GM18951 (cell line): ENCODE results near the gene ADCY1.
"Not testable (repeated sequence)": the region's sequence is repeated elsewhere in the genome, so short reads cannot be mapped to it uniquely, and the experiment has no call there.

Experiments
- POLR2A ChIP-seq: IDR thresholded peaks from 4 replicates; pipeline ENCODE4 v1.6.1; 2011; ENCODE audit warnings: mild to moderate bottlenecking; ENCODE audit not compliant: insufficient read length, insufficient read depth; ENCODE audit errors: extremely low read depth
- in situ Hi-C: fragments of 300-500 bp; cut with MboI; formaldehyde crosslinking; loops from one replicate; pipeline ENCODE4 v1.12.0; 2022; ENCODE audit warnings: low sequenced_read_pairs, mixed read lengths, inconsistent platforms; ENCODE audit not compliant: unreplicated experiment

The ADCY1 gene

DNA sequence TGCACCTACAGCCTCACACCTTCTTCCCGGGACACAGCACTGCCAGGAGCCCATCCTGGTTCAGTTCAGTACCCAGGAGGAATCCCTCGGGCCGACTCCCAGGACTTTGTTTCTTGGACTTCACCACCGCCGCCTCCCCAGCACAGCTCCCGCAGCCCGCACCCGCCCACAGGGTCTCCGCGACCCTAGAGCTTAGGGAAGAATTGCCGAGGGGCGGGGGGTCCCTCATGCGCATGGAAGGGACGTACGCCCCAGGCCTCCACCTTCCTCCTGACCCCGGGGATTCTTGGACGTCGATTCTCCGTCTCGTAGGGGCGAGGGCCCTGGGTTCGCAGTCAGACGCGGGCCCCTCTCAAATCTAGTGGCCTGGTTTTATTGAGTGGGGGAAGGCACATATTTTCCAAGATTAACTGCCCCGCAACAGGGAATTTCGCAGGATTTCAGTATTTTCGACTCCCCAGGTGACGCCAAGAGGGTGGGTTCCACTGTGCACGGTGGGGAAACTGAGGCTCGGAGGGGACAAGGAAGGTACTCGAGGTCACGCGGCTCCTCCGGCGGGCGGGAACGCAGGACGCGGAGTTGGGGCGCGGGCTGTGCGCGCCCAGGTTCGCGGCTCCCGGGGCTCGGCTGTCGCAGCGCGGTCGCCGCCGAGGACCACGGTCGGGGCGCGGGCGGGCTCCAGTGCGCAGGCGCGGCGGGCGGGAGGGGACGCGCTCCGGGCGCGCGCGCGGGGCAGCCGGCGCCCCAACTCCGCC, at the start of gene ADCY1:
Gene ADCY1 (plus strand): TSS at position 708 of the 755 bp plus-strand sequence. CDS start 176 bp downstream, outside the sequence.
- TF ChIP-seq POLR2A: no peak
- in situ Hi-C loops: no loop called here

GRCh38 chr7:45524445-45524844, 49.7 kb upstream of the ADCY1 start:
- no peak for TF ChIP-seq POLR2A

GRCh38 chr7:45525057-45525456, 49.1 kb upstream of the ADCY1 start:
- in situ Hi-C loops: no loop called here
- TF ChIP-seq POLR2A: no peak

More at GRCh38 chr7:45524445-45524844, 49.7 kb upstream of the ADCY1 start:
- in situ Hi-C loops: no loop called here

- in situ Hi-C loops: no loop called here
Measured at GRCh38 chr7:45543473-45543872, 30.7 kb upstream of the ADCY1 start.

GRCh38 chr7:45545105-45545710, 29.0 kb upstream of the ADCY1 start:
- in situ Hi-C loops: not testable (repeated sequence)

More at GRCh38 chr7:45543473-45543872, 30.7 kb upstream of the ADCY1 start:
- TF ChIP-seq POLR2A: no peak

DNA sequence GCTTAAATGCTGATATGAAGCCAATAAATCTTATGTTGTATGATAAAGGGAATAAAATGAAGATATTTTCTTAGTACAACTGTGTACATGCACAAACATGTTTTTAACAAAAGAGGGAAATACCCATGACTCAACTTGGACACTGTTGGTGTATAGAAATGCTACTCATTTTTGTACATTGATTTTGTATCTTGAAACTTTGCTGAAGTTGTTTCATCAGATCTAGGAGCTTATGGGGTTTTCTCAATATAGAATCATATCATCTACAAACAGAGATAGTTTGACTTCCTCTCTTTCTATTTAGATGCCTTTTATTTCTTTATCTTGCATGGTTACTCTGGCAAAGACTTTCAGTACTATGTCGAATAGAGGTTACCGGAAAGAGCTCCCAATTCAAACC, 25.3 kb upstream of the ADCY1 start:
- in situ Hi-C loops: not testable (repeated sequence)

GRCh38 chr7:45563401-45563800, 10.8 kb upstream of the ADCY1 start:
- in situ Hi-C loops: no loop called here
- no peak for TF ChIP-seq POLR2A

GRCh38 chr7:45563941-45564461, 10.2 kb upstream of the ADCY1 start:
- in situ Hi-C loops: no loop called here
- no peak for TF ChIP-seq POLR2A

GRCh38 chr7:45564485-45564884, 9.7 kb upstream of the ADCY1 start:
- no peak for TF ChIP-seq POLR2A
- in situ Hi-C loops: no loop called here

DNA sequence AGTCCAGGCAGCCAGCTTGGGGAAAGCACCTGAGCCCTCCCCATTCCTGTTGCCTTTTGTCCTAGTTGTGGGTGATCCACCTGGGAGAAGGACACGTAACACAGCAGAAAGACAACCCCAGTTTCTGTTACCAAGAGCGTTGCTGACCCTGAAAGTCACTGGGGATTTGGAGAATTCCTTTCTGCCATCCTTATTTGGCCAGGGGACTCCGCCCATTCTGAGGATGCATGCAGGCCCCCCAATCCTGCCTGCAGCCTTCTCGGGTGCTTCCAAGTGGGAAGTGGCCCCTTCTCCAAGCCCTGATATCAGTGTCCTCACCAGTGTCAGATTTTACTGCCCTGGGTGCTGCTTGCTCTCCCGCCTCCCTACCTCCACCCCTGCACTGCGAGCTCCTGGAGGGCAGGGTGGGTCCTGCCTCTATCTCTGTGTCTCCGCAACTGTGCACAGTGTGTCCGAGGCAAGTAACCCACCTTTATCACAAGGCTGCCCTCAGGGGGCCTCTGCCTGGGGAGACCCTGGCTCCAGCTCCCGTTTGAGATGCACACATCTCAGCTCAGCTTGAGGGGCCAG, 9.2 kb upstream of the ADCY1 start:
- TF ChIP-seq POLR2A: no peak
- in situ Hi-C loops: no loop called here

DNA sequence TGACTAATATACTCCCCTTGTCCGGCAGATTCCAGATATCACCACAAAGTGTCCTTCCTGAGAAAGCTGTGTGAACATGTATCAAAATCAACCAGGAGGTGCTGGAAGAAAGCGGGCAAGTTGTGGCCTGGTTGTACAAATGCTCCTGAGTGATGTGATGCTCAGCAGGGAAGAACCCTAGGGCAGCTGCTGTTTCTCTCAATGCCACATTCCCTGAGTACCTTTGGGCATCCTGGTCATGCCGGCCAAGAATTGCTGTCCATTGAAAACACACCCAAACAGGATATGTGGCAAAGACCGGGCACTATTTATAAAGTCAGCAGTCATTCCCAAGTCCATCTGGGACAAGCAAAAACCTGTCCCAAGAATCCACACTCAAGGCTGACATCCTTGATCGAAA, 7.8 kb upstream of the ADCY1 start:
- in situ Hi-C loops: no loop called here

GRCh38 chr7:45566961-45567360, 7.2 kb upstream of the ADCY1 start:
- no peak for TF ChIP-seq POLR2A
- in situ Hi-C loops: no loop called here

More for the DNA sequence above, 7.8 kb upstream of the ADCY1 start:
- TF ChIP-seq POLR2A: no peak

GRCh38 chr7:45567713-45568112, 6.5 kb upstream of the ADCY1 start:
- TF ChIP-seq POLR2A: no peak

More at GRCh38 chr7:45567713-45568112, 6.5 kb upstream of the ADCY1 start:
- in situ Hi-C loops: no loop called here
